Measurements from ENCODE around the gene TUBA4A. TPM values are rescaled to one million over a fixed set of nuclear protein-coding genes. Genes with fewer than 3 reads are reported as not detected.

Gene TUBA4A
- total and polyA plus RNA-seq, 4 donors, result 15.6 to 82.1 (median 43.0) TPM

DNA sequence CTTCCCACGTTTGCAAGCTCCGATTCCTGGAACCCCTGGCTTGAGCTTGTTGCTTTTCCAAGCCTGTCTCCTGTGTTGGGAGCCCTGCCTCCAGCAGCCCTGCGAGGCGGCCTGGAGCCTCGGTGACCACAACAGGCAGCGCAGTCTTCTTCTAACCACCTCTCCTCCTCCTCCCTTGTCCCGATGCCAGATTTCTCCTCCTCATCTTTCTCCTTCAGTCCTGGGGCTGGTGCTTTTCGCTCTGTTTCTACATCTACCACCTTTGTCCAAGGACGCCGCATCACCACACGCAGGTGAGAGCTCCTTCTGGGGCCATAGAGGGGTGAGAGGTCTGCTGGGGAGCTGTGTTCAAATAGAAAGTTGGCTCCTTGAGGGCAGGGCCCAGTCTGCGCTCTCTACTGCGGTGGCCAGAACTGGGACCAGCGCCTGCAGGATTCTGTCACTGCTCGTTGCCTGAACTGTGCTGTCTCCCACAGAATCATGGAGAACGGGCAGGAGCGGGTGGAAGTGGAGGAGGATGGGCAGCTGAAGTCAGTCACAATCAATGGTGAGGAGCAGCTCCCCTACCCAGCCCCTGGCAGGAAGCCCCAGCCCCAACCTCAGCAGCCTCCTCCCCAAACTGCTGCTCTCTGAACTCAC, 29.3 kb upstream of the TUBA4A start:
- DNase-seq, result no peak

DNA sequence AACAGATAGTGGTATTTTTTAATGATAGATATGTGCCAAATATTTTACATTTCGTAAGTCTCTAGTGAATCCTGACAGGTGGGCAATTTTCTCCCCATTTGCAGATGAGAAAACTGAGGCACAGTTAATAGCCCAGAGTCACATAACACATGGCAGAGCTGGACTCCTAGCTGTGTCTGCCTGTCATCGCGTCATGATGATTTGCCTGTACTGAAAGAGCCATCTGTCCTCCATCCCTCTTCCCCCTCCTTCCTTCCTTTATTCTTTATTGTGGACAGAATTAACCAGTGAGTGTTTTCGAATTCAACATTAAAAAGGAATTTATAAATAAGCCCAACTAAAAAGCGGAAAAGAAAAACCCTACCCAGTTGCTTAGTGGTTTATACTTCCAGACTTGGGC, 28.7 kb upstream of the TUBA4A start:
- Histone ChIP-seq H3K4me1 (ENCODE audit: control insufficient read depth in 5 of 5, insufficient read depth in 5 of 5, low read length in 5 of 5) (peaks cover 8 to 20% (median 10%) of the 10 kb centered on the region in 5 donors), H3K9me3 (ENCODE audit: control insufficient read depth in 4 of 4, insufficient read depth in 3 of 4, low read length in 3 of 4) (no peaks in the 10 kb centered on the region), H3K27me3 (ENCODE audit: control insufficient read depth in 3 of 3, insufficient read depth in 3 of 3, low read length in 2 of 3) (no peaks in the 10 kb centered on the region), H3K4me3 (no peak overlapping the region), H3K36me3 (ENCODE audit: control insufficient read depth in 4 of 4, insufficient read depth in 4 of 4, low read length in 4 of 4) (peaks cover 5 to 41% (median 26%) of the 10 kb centered on the region in 4 donors), H3K9ac (ENCODE audit: insufficient read depth in 1 of 2, low read length in 2 of 2) (no peak overlapping the region), H3K27ac (ENCODE audit: low read depth in 1 of 2, low read length in 1 of 2) (no peak overlapping the region)
- 91 to 92% methylated on average over 5 of the region's 5 CpGs for WGBS, 2 donors
- TF ChIP-seq CTCF (IDR thresholded peaks at IDR 0.05; ENCODE audit: control extremely low read depth, extremely low read depth), result no peak
- DNase-seq (no peak), ATAC-seq (ENCODE audit: insufficient read depth, low FRiP score) (no peak)

More for the DNA sequence above, 29.3 kb upstream of the TUBA4A start:
- peaks cover 5 to 41% (median 26%) of the 10 kb centered on the region in 4 donors for H3K36me3 ChIP-seq (ENCODE audit: control insufficient read depth in 4 of 4, insufficient read depth in 4 of 4, low read length in 4 of 4)
- TF ChIP-seq CTCF (IDR thresholded peaks at IDR 0.05; ENCODE audit: control extremely low read depth, extremely low read depth), result no peak
- H3K4me1 ChIP-seq (ENCODE audit: control insufficient read depth in 5 of 5, insufficient read depth in 5 of 5, low read length in 5 of 5), result peaks cover 4 to 16% (median 7%) of the 10 kb centered on the region in 5 donors
- no peak for ATAC-seq (ENCODE audit: insufficient read depth, low FRiP score)
- no peak overlapping the region for H3K9ac ChIP-seq (ENCODE audit: insufficient read depth in 1 of 2, low read length in 2 of 2)
- no peaks in the 10 kb centered on the region for H3K9me3 ChIP-seq (ENCODE audit: control insufficient read depth in 4 of 4, insufficient read depth in 3 of 4, low read length in 3 of 4)
- H3K27me3 ChIP-seq (ENCODE audit: control insufficient read depth in 3 of 3, insufficient read depth in 3 of 3, low read length in 2 of 3), result no peaks in the 10 kb centered on the region
- WGBS, 2 donors, result 92 to 94% methylated on average over 17 of the region's 17 CpGs
- no peak overlapping the region for H3K4me3 ChIP-seq
- no peak overlapping the region for H3K27ac ChIP-seq (ENCODE audit: low read depth in 1 of 2, low read length in 1 of 2)

DNA sequence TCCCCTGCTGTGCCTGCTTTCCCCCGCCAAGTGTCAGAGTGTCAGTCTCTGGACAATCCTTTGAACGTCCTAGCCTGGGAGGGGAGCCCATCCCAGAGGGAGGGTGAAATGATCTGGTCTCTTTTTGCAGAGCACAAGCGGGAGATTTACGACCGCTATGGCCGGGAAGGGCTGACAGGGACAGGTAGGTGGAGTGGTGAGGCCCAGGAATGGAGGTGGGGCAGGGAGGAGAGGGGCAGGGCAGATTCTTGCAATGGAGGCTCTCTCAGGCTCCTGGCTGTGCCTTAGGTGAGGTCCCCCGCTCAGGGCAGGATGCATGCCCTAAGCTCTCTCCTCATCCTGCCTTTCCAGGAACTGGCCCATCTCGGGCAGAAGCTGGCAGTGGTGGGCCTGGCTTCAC, 27.9 kb upstream of the TUBA4A start:
- no peak for TF ChIP-seq CTCF (IDR thresholded peaks at IDR 0.05; ENCODE audit: control extremely low read depth, extremely low read depth)
- Histone ChIP-seq H3K27ac (ENCODE audit: low read depth in 1 of 2, low read length in 1 of 2) (no peak overlapping the region), H3K36me3 (ENCODE audit: control insufficient read depth in 4 of 4, insufficient read depth in 4 of 4, low read length in 4 of 4) (peaks cover 5 to 41% (median 26%) of the 10 kb centered on the region in 4 donors), H3K4me1 (ENCODE audit: control insufficient read depth in 5 of 5, insufficient read depth in 5 of 5, low read length in 5 of 5) (peaks cover 8 to 20% (median 10%) of the 10 kb centered on the region in 5 donors), H3K9ac (ENCODE audit: insufficient read depth in 1 of 2, low read length in 2 of 2) (no peak overlapping the region), H3K9me3 (ENCODE audit: control insufficient read depth in 4 of 4, insufficient read depth in 3 of 4, low read length in 3 of 4) (no peaks in the 10 kb centered on the region), H3K27me3 (ENCODE audit: control insufficient read depth in 3 of 3, insufficient read depth in 3 of 3, low read length in 2 of 3) (no peaks in the 10 kb centered on the region), H3K4me3 (no peak overlapping the region)
- DNase-seq, result no peak
- 89 to 92% methylated on average over 8 of the region's 8 CpGs for WGBS, 2 donors
- ATAC-seq (ENCODE audit: insufficient read depth, low FRiP score), result no peak

All from lung (tissue), 12 donors.